Measurements from ENCODE around the gene CACNA1C. TPM values are rescaled to one million over a fixed set of nuclear protein-coding genes. Genes with fewer than 3 reads are reported as not detected.

CACNA1C gene
- total RNA-seq, 1 experiment from 2014 or later = 3.7 TPM

- H3K27me3 ChIP-seq (replicated peaks; ENCODE audit: insufficient read depth, low read depth, low read length, poor library complexity) = no peaks in the 10 kb centered on the region
- intact Hi-C loops (cut with micrococcal nuclease; ENCODE audit: unreplicated experiment) = no loop called here
- ChIA-PET CTCF (no interaction called here), POLR2A (ENCODE audit: low non-redundant PET) (no interaction called here)
- no TSS peak for BruUV-seq (replicated peaks)
- no peak overlapping the region for H3K27ac ChIP-seq (ENCODE audit: low read depth, low read length, poor library complexity, severe bottlenecking)
- no peak for DNase-seq (ENCODE audit: low spot score)
- no peaks in the 10 kb centered on the region for H3K36me3 ChIP-seq (ENCODE audit: insufficient read depth, low read length, poor library complexity, severe bottlenecking)
- no peak overlapping the region for H3K4me3 ChIP-seq (ENCODE audit: low read depth, low read length, poor library complexity, severe bottlenecking)
- TF ChIP-seq, protein P1, sequence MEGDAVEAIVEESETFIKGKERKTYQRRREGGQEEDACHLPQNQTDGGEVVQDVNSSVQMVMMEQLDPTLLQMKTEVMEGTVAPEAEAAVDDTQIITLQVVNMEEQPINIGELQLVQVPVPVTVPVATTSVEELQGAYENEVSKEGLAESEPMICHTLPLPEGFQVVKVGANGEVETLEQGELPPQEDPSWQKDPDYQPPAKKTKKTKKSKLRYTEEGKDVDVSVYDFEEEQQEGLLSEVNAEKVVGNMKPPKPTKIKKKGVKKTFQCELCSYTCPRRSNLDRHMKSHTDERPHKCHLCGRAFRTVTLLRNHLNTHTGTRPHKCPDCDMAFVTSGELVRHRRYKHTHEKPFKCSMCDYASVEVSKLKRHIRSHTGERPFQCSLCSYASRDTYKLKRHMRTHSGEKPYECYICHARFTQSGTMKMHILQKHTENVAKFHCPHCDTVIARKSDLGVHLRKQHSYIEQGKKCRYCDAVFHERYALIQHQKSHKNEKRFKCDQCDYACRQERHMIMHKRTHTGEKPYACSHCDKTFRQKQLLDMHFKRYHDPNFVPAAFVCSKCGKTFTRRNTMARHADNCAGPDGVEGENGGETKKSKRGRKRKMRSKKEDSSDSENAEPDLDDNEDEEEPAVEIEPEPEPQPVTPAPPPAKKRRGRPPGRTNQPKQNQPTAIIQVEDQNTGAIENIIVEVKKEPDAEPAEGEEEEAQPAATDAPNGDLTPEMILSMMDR (conservative IDR thresholded peaks at IDR 0.05; ENCODE audit: low read depth, low read length) = no peak
- TF ChIP-seq EZH2 (IDR thresholded peaks at IDR 0.05; ENCODE audit: borderline replicate concordance, low read depth, low read length, poor library complexity, severe bottlenecking) = no peak
- no peaks in the 10 kb centered on the region for H3K4me1 ChIP-seq (ENCODE audit: insufficient read depth, low read length, poor library complexity, severe bottlenecking)
- H3K9me3 ChIP-seq (ENCODE audit: low read depth, low read length, poor library complexity, severe bottlenecking) = peaks cover 16% of the 10 kb centered on the region
These were observed 15.9 kb downstream of the CACNA1C start for GRCh38 chr12:2068653-2069052.

GRCh38 chr12:2070440-2071045, 17.8 kb downstream of the CACNA1C start:
- peaks cover 16% of the 10 kb centered on the region for H3K9me3 ChIP-seq (ENCODE audit: low read depth, low read length, poor library complexity, severe bottlenecking)
- no peak for DNase-seq (ENCODE audit: low spot score)
- H3K4me1 ChIP-seq (ENCODE audit: insufficient read depth, low read length, poor library complexity, severe bottlenecking) = no peaks in the 10 kb centered on the region
- TF ChIP-seq, protein P1 (conservative IDR thresholded peaks at IDR 0.05; ENCODE audit: low read depth, low read length) = no peak
- no peak for TF ChIP-seq EZH2 (IDR thresholded peaks at IDR 0.05; ENCODE audit: borderline replicate concordance, low read depth, low read length, poor library complexity, severe bottlenecking)
- H3K36me3 ChIP-seq (ENCODE audit: insufficient read depth, low read length, poor library complexity, severe bottlenecking) = no peaks in the 10 kb centered on the region
- no peak overlapping the region for H3K27ac ChIP-seq (ENCODE audit: low read depth, low read length, poor library complexity, severe bottlenecking)
- CTCF ChIA-PET = no interaction called here
- intact Hi-C loops (cut with micrococcal nuclease; ENCODE audit: unreplicated experiment) = no loop called here
- H3K4me3 ChIP-seq (ENCODE audit: low read depth, low read length, poor library complexity, severe bottlenecking) = no peak overlapping the region
- H3K27me3 ChIP-seq (replicated peaks; ENCODE audit: insufficient read depth, low read depth, low read length, poor library complexity) = no peaks in the 10 kb centered on the region
- BruUV-seq (replicated peaks) = no TSS peak
- POLR2A ChIA-PET (ENCODE audit: low non-redundant PET) = no interaction called here

- no peaks in the 10 kb centered on the region for H3K4me1 ChIP-seq (ENCODE audit: insufficient read depth, low read length, poor library complexity, severe bottlenecking)
- CTCF ChIA-PET = no interaction called here
- BruUV-seq (replicated peaks) = no TSS peak
- H3K36me3 ChIP-seq (ENCODE audit: insufficient read depth, low read length, poor library complexity, severe bottlenecking) = no peaks in the 10 kb centered on the region
- no peak for DNase-seq (ENCODE audit: low spot score)
- POLR2A ChIA-PET (ENCODE audit: low non-redundant PET) = interaction anchor here (0.5 kb wide), 1 partner anchor 339 kb away, joined by 3 read pairs; no protein-coding TSS in a partner anchor
- intact Hi-C loops (cut with micrococcal nuclease; ENCODE audit: unreplicated experiment) = no loop called here
- no peak overlapping the region for H3K4me3 ChIP-seq (ENCODE audit: low read depth, low read length, poor library complexity, severe bottlenecking)
- peaks cover 9% of the 10 kb centered on the region for H3K9me3 ChIP-seq (ENCODE audit: low read depth, low read length, poor library complexity, severe bottlenecking)
- H3K27ac ChIP-seq (ENCODE audit: low read depth, low read length, poor library complexity, severe bottlenecking) = no peak overlapping the region
- TF ChIP-seq, protein P1 (conservative IDR thresholded peaks at IDR 0.05; ENCODE audit: low read depth, low read length) = no peak
- TF ChIP-seq EZH2 (IDR thresholded peaks at IDR 0.05; ENCODE audit: borderline replicate concordance, low read depth, low read length, poor library complexity, severe bottlenecking) = no peak
- H3K27me3 ChIP-seq (replicated peaks; ENCODE audit: insufficient read depth, low read depth, low read length, poor library complexity) = no peaks in the 10 kb centered on the region
These were observed 22.0 kb downstream of the CACNA1C start for GRCh38 chr12:2074792-2075191.

All from A673 (cell line).